Heart right ventricle (tissue), 16 donors: ENCODE measurements around the gene LAMC3. TPM values are rescaled to one million over a fixed set of nuclear protein-coding genes. Genes with fewer than 3 reads are reported as not detected.
A peak's percentile ranks its signal among the peaks of the same experiment; 100 is the strongest.

Experiments used
- ATAC-seq, 8 donors: fragments of 200-7000 bp; cut with Tn5 transposase; one replicate each; pipeline ENCODE4 v1.9.1; 2020; ENCODE audit warnings: mild to moderate bottlenecking in 8 of 8, moderate library complexity in 8 of 8, moderate number of reproducible peaks in 1 of 8
- DNase-seq, 2 donors: peaks; one replicate each; pipeline ENCODE4 v3.0.0-alpha.2; 2020
- H3K27ac ChIP-seq, 10 donors: fragments of 200-600 bp; sonication (generic) in 2 of 10; one replicate each; pipeline versions ENCODE4 v1.5.0 to v1.8.0; 2020 to 2022; ENCODE audit warnings: mild to moderate bottlenecking in 3 of 10
- H3K27me3 ChIP-seq, 7 donors: fragments of 200-600 bp; one replicate each; pipeline ENCODE4 v1.8.0; 2021 to 2022; ENCODE audit warnings: mild to moderate bottlenecking in 2 of 7
- H3K36me3 ChIP-seq, 9 donors: fragments of 200-600 bp; sonication (generic) in 1 of 9; one replicate each; pipeline versions ENCODE4 v1.5.0 to v1.8.0; 2020 to 2022; ENCODE audit warnings: mild to moderate bottlenecking in 2 of 9
- H3K4me1 ChIP-seq, 9 donors: fragments of 200-600 bp; sonication (generic) in 1 of 9; one replicate each; pipeline versions ENCODE4 v1.5.0 to v1.8.0; 2020 to 2022; ENCODE audit warnings: mild to moderate bottlenecking in 4 of 9
- H3K4me3 ChIP-seq, 10 donors: fragments of 200-600 bp; sonication (generic) in 2 of 10; one replicate each; pipeline versions ENCODE4 v1.5.0 to v1.8.0; 2020 to 2022; ENCODE audit warnings: mild to moderate bottlenecking in 7 of 10, moderate library complexity in 2 of 10
- H3K9me3 ChIP-seq, 11 donors: fragments of 200-600 bp in 10 of 11; sonication (generic) in 2 of 11; one replicate each; pipeline versions ENCODE4 v1.5.0 to v1.8.0; 2013 to 2022; ENCODE audit warnings: mild to moderate bottlenecking in 2 of 11, control low read depth in 1 of 11, moderate library complexity in 1 of 11
- CTCF ChIP-seq, 9 donors: fragments of 200-600 bp; sonication (generic) in 2 of 9; IDR thresholded peaks; one replicate each; pipeline versions ENCODE4 v1.5.0 to v1.8.0; 2021 to 2022; ENCODE audit warnings: antibody characterized with exemption in 9 of 9, mild to moderate bottlenecking in 5 of 9, moderate library complexity in 1 of 9
- WGBS, 2 donors: extraction: QIAGEN DNeasy Blood & Tissue Kit; methylation state at CpG; one replicate each; pipeline ENCODE4 v1.1.7; 2013; ENCODE audit warnings: inconsistent platforms in 1 of 2; 5-methylcytosine and 5-hydroxymethylcytosine counted together
- intact Hi-C, 10 donors: fragments of 100-400 bp; cut with DNase I; formaldehyde crosslinking; loops; one replicate each; pipeline versions ENCODE4 v1.11.1 to v1.14.2; 2022
- polyA plus RNA-seq, 2 donors: library from polyadenylated mRNA; stranded (reverse); fragments of 200-250 nt; gene quantifications; one replicate each; pipeline ENCODE4 v1.2.3, GENCODE V29; 2013
- total RNA-seq, 10 donors: library from RNA; stranded (reverse); fragmentation: NEBNext Ultra II Directional in 3 of 10; extraction: Animal tissue kit (Norgen Biotek cat#: 25700) in 3 of 10; gene quantifications; one replicate each; pipeline versions ENCODE4 v1.2.1 to v1.2.4, GENCODE V29; 2021 to 2023
- donor health status: Arrhythmogenic right ventricular cardiomyopathy.
- donor health status: ischemic (EF 13 %, LVEDD 7.1; RV severe dilation, severe dysfunction).
- donor health status: healthy with polysubstance abuse.
- donor health status: DM: no; HTN: yes; CAD: no.
- donor health status: DM: no; HTN: no; CAD: no.
- donor health status: ischemic (EF 25% LVEDD 6.9; RV normal size, moderate dysfunction).
- donor health status: ischemic (EF 25% LVEDD 5.7; RV mildly dilated, moderate dysfunction).
- donor health status: healthy.
- donor health status: DM: yes; HTN: yes; CAD: no.
- donor health status: Ischemic cardiomyopathy.
- donor health status: ischemic (EF 35%, LVEDD 5.7; RV mildly dilated, moderate dysfunction).
- donor health status: nonischemic (EF 11% LVEDD 7.7; RV severe dilation, severe dysfunction).
- donor health status: DM: yes; HTN: yes; CAD: no.
- donor health status: PGD.
- donor health status: ischemic (EF 29% LVEDD 5.4; RV normal size, mild dysfunction).
- donor health status: nonischemic (EF 23%, LVEDD 6.1; RV moderate dilation, normal function).

Gene LAMC3
- total and polyA plus RNA-seq, 12 donors = 0.07 to 5.4 (median 0.30) TPM; not detected in 1

- TF ChIP-seq CTCF (IDR thresholded peaks at IDR 0.05) = peak in 1 of 9 donors; percentile 7
- 54 to 66% methylated on average over 11 of the region's 11 CpGs for WGBS, 2 donors
- peak in 6 of 8 donors; percentile 33 to 85 (median 64) for ATAC-seq
Measured at GRCh38 chr9:131082774-131083512, 74.0 kb downstream of the LAMC3 start.

GRCh38 chr9:131084661-131085369, 75.8 kb downstream of the LAMC3 start:
- H3K4me1 ChIP-seq = peaks cover 0 to 7% (median 0%) of the 10 kb centered on the region in 9 donors
- DNase-seq (no peak), ATAC-seq (no peak)
- no peak overlapping the region for H3K27ac ChIP-seq
- no peak overlapping the region for H3K4me3 ChIP-seq
- H3K9me3 ChIP-seq = no peaks in the 10 kb centered on the region
- 87% methylated on average over 8 of the region's 8 CpGs for WGBS, 2 donors
- H3K36me3 ChIP-seq = no peaks in the 10 kb centered on the region
- no peaks in the 10 kb centered on the region for H3K27me3 ChIP-seq
- intact Hi-C loops = no loop called here
- TF ChIP-seq CTCF (IDR thresholded peaks at IDR 0.05) = no peak

More at GRCh38 chr9:131082774-131083512, 74.0 kb downstream of the LAMC3 start:
- no peak overlapping the region for H3K4me3 ChIP-seq
- H3K27ac ChIP-seq = peak overlapping the region in 1 of 10 donors; percentile 70
- H3K4me1 ChIP-seq = peaks cover 0 to 7% (median 0%) of the 10 kb centered on the region in 9 donors
- no peaks in the 10 kb centered on the region for H3K9me3 ChIP-seq
- intact Hi-C loops = loop anchor here in 1 of 10 donors (1.0 to 2.0 kb wide), 2 partner anchors 34 to 42 kb away; partner anchors contain the start of gene NUP214
- no peak for DNase-seq
- H3K27me3 ChIP-seq = no peaks in the 10 kb centered on the region
- no peaks in the 10 kb centered on the region for H3K36me3 ChIP-seq

GRCh38 chr9:131085370-131086122, 76.6 kb downstream of the LAMC3 start:
- Histone ChIP-seq H3K4me3 (no peak overlapping the region), H3K9me3 (no peaks in the 10 kb centered on the region), H3K27me3 (no peaks in the 10 kb centered on the region), H3K27ac (no peak overlapping the region), H3K4me1 (peaks cover 0 to 7% (median 0%) of the 10 kb centered on the region in 9 donors), H3K36me3 (no peaks in the 10 kb centered on the region)
- intact Hi-C loops = no loop called here
- 82 to 88% methylated on average over 23 of the region's 23 CpGs for WGBS, 2 donors
- TF ChIP-seq CTCF (IDR thresholded peaks at IDR 0.05) = no peak
- no peak for ATAC-seq
- DNase-seq = no peak

GRCh38 chr9:131087354-131087893, 78.5 kb downstream of the LAMC3 start:
- intact Hi-C loops = no loop called here
- Histone ChIP-seq H3K27me3 (peaks cover 0 to 8% (median 0%) of the 10 kb centered on the region in 7 donors), H3K4me1 (peaks cover 0 to 7% (median 0%) of the 10 kb centered on the region in 9 donors), H3K36me3 (no peaks in the 10 kb centered on the region), H3K4me3 (no peak overlapping the region), H3K9me3 (no peaks in the 10 kb centered on the region), H3K27ac (no peak overlapping the region)
- ATAC-seq = no peak
- TF ChIP-seq CTCF (IDR thresholded peaks at IDR 0.05) = no peak
- DNase-seq = no peak
- WGBS, 2 donors = 89 to 94% methylated on average over 19 of the region's 19 CpGs
